Activated T-cell treated with anti-CD3 and anti-CD28 coated beads for 48 hours (primary cell): ENCODE results near the gene CD3G.
"Not testable (repeated sequence)": the region's sequence is repeated elsewhere in the genome, so short reads cannot be mapped to it uniquely, and the experiment has no call there.

Experiments used
- DNase-seq: peaks from one replicate; pipeline ENCODE4 v3.0.0-alpha.2; 2020; ENCODE audit warnings: low read depth

The CD3G gene

DNA sequence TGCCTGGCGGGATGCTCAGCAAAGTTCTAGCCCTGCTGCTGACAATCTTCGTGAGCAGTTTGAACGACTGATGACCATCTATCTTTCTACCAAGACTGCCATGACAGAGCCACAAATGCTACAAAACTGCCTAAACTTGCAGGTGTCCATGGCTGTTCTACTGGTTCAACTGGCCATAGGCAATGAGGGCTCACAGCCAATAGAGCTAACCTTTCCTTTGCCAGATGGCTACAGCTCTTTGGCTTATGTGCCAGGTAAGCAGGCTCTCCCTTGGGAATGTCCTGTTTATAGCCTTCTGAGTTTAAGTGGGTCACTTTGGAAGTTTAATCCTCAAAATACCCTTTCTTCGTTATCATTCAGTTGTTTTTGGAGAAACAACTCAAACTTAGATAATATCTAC is 35.4 kb downstream of the CD3G start:
- no peak for DNase-seq

DNA sequence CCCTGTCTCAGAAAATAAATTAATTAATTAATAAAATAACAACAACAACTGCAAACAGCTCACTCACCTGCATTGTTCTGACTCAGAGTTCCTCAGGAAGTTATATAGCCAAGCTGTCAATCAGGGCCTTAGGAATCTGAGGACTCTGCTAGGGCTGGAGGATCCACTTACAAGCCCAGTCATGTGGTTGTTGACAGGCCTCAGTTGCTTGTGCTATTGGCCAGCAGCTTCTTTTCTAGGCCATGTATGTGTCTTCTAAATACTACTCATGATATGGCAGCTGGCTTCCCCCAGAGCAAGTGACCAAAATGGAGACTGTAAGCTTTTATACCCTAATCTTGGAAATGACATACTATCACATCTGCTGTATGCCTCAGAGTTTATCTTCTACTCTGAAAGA is 36.4 kb downstream of the CD3G start:
- DNase-seq, result no peak

DNA sequence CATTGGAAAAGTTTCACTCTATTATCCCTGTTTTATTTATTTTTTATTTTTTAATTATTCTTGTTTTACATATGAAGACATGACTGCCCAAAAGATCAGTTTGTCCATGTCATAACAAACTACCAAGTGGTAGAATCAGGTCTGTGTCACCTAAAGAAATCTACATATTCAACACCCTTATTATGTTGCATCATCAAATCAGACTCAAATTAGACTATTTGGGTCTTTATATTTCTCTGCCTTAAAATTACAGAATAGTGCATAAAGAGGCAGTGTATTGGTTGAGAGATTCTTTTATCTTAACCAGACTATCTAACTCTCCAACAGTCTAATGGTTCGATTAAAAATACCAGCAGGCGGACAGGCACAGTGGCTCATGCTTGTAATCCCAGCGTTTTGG is 38.8 kb downstream of the CD3G start:
- DNase-seq, result no peak

DNA sequence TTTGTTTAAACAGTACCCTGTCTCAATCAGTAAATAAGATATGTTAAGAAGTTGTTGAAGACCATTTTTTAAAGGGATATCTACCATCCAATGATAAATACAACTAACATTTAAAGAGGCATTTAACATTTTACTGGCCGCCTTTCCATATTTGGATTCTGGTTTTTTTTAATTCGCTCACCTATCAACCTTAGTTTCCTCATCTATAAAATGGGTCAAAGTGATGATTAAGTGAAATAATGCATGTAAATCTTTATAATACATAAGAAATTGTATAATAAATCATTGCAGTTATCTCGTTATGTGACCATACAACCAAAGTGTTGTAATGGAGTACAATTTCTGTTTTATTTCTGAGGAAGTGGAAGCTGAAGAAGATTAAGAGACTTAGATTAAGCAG is 39.5 kb downstream of the CD3G start:
- no peak for DNase-seq

GRCh38 chr11:118396097-118396501 is 52.0 kb downstream of the CD3G start:
- no peak for DNase-seq

DNA sequence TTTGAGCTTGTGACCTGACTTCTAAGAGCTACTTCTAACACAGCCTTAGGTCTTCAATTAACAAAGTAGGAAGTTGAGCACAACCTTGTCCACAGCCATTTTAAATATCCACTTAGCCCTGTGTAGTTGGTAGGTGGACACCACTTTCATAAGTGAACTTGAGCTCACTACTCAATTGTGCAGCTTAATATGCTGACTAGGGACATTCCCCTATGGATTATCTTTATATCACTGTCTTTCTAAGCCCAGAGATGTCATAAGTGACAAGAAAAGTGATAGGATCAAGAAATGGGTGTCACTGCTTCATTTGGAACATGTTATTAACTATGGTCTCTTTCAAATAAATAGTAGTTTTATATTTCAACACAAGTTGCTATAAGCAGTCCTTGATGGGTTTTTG is 53.3 kb downstream of the CD3G start:
- DNase-seq, result no peak

- no peak for DNase-seq
Measured at GRCh38 chr11:118398791-118399559, 54.8 kb downstream of the CD3G start.

GRCh38 chr11:118401151-118401879 is 57.2 kb downstream of the CD3G start, which contains the start of gene ATP5MG:
Gene ATP5MG (plus strand): TSS chr11:118401606. CDS start chr11:118401666, 60 bp downstream.
- peak; percentile 84 for DNase-seq

GRCh38 chr11:118401880-118402590 is 57.9 kb downstream of the CD3G start:
- DNase-seq, result no peak

GRCh38 chr11:118402594-118402993 is 58.5 kb downstream of the CD3G start:
- DNase-seq, result not testable (repeated sequence)
